ENCODE data around the gene CPNE6. TPM values are rescaled to one million over a fixed set of nuclear protein-coding genes. Genes with fewer than 3 reads are reported as not detected.

CPNE6 gene
- total and polyA plus RNA-seq, 2 of the 13 experiments (the other 11 are each of a cell fraction or from before 2014, with no cell fraction given), result not detected

DNA sequence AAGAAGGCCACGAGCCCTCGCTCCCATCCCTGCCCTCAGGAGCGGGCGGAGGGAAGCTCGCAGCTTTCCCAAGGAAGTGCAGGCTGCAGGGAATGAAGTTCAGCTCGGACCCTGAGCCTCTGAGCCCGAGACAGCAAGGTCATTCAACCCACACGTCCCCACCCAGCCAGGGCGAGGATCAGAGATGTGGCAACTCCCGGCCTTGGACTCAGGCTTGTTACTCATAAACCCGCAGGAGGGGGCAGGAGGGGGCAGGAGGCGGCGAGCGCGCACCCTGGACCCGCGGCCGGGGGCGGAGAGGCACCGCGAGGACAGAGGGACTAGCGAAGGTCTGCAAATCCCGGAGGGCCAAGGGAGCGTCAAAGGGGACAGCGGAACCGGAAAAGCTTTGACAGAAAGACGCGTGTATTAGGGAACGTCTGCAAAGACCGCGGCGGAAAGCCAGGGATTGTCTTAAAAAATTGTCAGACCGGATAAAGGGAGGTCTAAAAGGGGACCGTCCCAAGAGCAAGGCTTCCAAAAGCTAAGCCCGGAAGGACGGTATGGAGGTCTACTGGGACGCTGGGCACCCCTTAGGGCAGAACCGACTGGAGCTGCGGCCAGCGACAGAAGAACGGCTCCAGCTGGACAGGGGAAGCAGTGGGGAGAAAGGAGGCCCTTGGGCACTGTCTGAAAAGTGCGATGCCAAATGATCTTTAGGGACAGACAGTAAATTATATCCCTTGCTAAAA lies 42.6 kb downstream of the CPNE6 start (continued):
- TF ChIP-seq, protein P1, sequence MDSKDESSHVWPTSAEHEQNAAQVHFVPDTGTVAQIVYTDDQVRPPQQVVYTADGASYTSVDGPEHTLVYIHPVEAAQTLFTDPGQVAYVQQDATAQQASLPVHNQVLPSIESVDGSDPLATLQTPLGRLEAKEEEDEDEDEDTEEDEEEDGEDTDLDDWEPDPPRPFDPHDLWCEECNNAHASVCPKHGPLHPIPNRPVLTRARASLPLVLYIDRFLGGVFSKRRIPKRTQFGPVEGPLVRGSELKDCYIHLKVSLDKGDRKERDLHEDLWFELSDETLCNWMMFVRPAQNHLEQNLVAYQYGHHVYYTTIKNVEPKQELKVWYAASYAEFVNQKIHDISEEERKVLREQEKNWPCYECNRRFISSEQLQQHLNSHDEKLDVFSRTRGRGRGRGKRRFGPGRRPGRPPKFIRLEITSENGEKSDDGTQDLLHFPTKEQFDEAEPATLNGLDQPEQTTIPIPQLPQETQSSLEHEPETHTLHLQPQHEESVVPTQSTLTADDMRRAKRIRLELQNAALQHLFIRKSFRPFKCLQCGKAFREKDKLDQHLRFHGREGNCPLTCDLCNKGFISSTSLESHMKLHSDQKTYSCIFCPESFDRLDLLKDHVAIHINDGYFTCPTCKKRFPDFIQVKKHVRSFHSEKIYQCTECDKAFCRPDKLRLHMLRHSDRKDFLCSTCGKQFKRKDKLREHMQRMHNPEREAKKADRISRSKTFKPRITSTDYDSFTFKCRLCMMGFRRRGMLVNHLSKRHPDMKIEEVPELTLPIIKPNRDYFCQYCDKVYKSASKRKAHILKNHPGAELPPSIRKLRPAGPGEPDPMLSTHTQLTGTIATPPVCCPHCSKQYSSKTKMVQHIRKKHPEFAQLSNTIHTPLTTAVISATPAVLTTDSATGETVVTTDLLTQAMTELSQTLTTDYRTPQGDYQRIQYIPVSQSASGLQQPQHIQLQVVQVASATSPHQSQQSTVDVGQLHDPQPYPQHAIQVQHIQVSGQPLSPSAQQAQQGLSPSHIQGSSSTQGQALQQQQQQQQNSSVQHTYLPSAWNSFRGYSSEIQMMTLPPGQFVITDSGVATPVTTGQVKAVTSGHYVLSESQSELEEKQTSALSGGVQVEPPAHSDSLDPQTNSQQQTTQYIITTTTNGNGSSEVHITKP (CRISPR knock-in tag; IDR thresholded peaks at IDR 0.05; ENCODE audit: low read depth), result peak; percentile 92; the same call in 1 of the 2 replicates
- peak; percentile 100 for TF ChIP-seq ESRRA (CRISPR knock-in tag; IDR thresholded peaks at IDR 0.05; ENCODE audit: low read depth)
- TF ChIP-seq ZNF678 (CRISPR knock-in tag; IDR thresholded peaks at IDR 0.05), result 0 out of 2 replicates have a peak, but pooled peaks have one; percentile 81
- TF ChIP-seq ZNF850 (CRISPR knock-in tag; conservative IDR thresholded peaks at IDR 0.05), result no peak
- peak; percentile 91 for TF ChIP-seq AGO2 (optimal IDR thresholded peaks at IDR 0.05; ENCODE audit: low read depth, low read length)
- 0 out of 2 replicates have a peak, but pooled peaks have one; percentile 3 for TF ChIP-seq RBAK (CRISPR knock-in tag; IDR thresholded peaks at IDR 0.05)
- TF ChIP-seq, protein P2, sequence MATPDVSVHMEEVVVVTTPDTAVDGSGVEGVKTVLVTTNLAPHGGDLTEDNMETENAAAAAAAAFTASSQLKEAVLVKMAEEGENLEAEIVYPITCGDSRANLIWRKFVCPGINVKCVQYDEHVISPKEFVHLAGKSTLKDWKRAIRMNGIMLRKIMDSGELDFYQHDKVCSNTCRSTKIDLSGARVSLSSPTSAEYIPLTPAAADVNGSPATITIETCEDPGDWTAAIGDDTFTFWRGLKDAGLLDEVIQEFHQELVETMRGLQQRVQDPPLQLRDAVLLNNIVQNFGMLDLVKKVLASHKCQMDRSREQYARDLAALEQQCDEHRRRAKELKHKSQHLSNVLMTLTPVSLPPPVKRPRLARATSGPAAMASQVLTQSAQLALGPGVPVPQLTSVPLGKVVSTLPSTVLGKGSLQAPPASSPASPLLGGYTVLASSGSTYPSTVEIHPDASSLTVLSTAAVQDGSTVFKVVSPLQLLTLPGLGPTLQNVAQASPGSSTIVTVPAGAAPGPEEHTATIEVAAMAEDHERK (CRISPR knock-in tag; IDR thresholded peaks at IDR 0.05; ENCODE audit: low read depth), result no peak
- TF ChIP-seq KLF6 (CRISPR knock-in tag; IDR thresholded peaks at IDR 0.05), result peak; percentile 99
- TF ChIP-seq ZNF75D (CRISPR knock-in tag; IDR thresholded peaks at IDR 0.05; ENCODE audit: borderline replicate concordance), result no peak; the same call in 1 of the 2 replicates
- TF ChIP-seq ZNF878 (CRISPR knock-in tag; IDR thresholded peaks at IDR 0.05), result no peak
- TF ChIP-seq ZNF552 (CRISPR knock-in tag; IDR thresholded peaks at IDR 0.05; ENCODE audit: borderline replicate concordance), result peak; percentile 95; the same call in 1 of the 2 replicates
- no peak for TF ChIP-seq ZNF10 (CRISPR knock-in tag; IDR thresholded peaks at IDR 0.05; ENCODE audit: borderline replicate concordance, low read depth)
- peak; percentile 98 for TF ChIP-seq ZNF501 (CRISPR knock-in tag; IDR thresholded peaks at IDR 0.05)
- TF ChIP-seq NONO (IDR thresholded peaks at IDR 0.05), result no peak
- TF ChIP-seq NONO (CRISPR knock-in tag; conservative IDR thresholded peaks at IDR 0.05), result no peak
- TF ChIP-seq, protein P3, sequence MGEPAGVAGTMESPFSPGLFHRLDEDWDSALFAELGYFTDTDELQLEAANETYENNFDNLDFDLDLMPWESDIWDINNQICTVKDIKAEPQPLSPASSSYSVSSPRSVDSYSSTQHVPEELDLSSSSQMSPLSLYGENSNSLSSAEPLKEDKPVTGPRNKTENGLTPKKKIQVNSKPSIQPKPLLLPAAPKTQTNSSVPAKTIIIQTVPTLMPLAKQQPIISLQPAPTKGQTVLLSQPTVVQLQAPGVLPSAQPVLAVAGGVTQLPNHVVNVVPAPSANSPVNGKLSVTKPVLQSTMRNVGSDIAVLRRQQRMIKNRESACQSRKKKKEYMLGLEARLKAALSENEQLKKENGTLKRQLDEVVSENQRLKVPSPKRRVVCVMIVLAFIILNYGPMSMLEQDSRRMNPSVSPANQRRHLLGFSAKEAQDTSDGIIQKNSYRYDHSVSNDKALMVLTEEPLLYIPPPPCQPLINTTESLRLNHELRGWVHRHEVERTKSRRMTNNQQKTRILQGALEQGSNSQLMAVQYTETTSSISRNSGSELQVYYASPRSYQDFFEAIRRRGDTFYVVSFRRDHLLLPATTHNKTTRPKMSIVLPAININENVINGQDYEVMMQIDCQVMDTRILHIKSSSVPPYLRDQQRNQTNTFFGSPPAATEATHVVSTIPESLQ (CRISPR knock-in tag; conservative IDR thresholded peaks at IDR 0.05), result peak; percentile 81
- peak; percentile 99 for TF ChIP-seq ZNF451 (CRISPR knock-in tag; IDR thresholded peaks at IDR 0.05)
- TF ChIP-seq, protein P4, sequence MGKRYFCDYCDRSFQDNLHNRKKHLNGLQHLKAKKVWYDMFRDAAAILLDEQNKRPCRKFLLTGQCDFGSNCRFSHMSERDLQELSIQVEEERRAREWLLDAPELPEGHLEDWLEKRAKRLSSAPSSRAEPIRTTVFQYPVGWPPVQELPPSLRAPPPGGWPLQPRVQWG (CRISPR knock-in tag; IDR thresholded peaks at IDR 0.05; ENCODE audit: borderline replicate concordance, low read depth), result no peak
- no peak for TF ChIP-seq EZH2 (conservative IDR thresholded peaks at IDR 0.05; ENCODE audit: low read depth, low read length)
- TF ChIP-seq TCF7L2 (IDR thresholded peaks at IDR 0.05; ENCODE audit: low read depth, low read length), result no peak
- TF ChIP-seq KMT2B (CRISPR knock-in tag; IDR thresholded peaks at IDR 0.05), result peak; percentile 87
- peak; percentile 98 for TF ChIP-seq PHF5A (CRISPR knock-in tag; IDR thresholded peaks at IDR 0.05; ENCODE audit: low read depth, unreplicated experiment)
- TF ChIP-seq POGZ (CRISPR knock-in tag; IDR thresholded peaks at IDR 0.05), result peak; percentile 99

All from HepG2 (cell line).